Measurements from ENCODE around the gene EML6. TPM values are rescaled to one million over a fixed set of nuclear protein-coding genes. Genes with fewer than 3 reads are reported as not detected.

Gene EML6
- total RNA-seq, 1 donor from 2014 or later = 8.1 TPM

GRCh38 chr2:54898456-54899226, 175.2 kb downstream of the EML6 start:
- Mint-ChIP-seq H3K9me3 (no peaks in the 10 kb centered on the region), H3K4me1 (ENCODE audit: unreplicated experiment) (no peaks in the 10 kb centered on the region), H3K27ac (no peak overlapping the region), H3K36me3 (no peaks in the 10 kb centered on the region), H3K27me3 (no peaks in the 10 kb centered on the region), H3K4me3 (no peak overlapping the region)
- no peak for TF ChIP-seq CTCF (conservative IDR thresholded peaks at IDR 0.05)
- no peak for DNase-seq (ENCODE audit: extremely low spot score, unreplicated experiment)

- H3K27me3 Mint-ChIP-seq = no peaks in the 10 kb centered on the region
- DNase-seq (ENCODE audit: extremely low spot score, unreplicated experiment) = no peak
- H3K4me1 Mint-ChIP-seq (ENCODE audit: unreplicated experiment) = no peaks in the 10 kb centered on the region
- TF ChIP-seq CTCF (conservative IDR thresholded peaks at IDR 0.05) = peak; percentile 70
- no peak overlapping the region for H3K27ac Mint-ChIP-seq
- H3K4me3 Mint-ChIP-seq = no peak overlapping the region
- no peaks in the 10 kb centered on the region for H3K36me3 Mint-ChIP-seq
- no peaks in the 10 kb centered on the region for H3K9me3 Mint-ChIP-seq
Observed at GRCh38 chr2:54899576-54900200, 176.2 kb downstream of the EML6 start.

GRCh38 chr2:54901224-54901986, 177.9 kb downstream of the EML6 start:
- Mint-ChIP-seq H3K9me3 (no peaks in the 10 kb centered on the region), H3K27ac (no peak overlapping the region), H3K4me3 (no peak overlapping the region), H3K4me1 (ENCODE audit: unreplicated experiment) (no peaks in the 10 kb centered on the region), H3K36me3 (no peaks in the 10 kb centered on the region), H3K27me3 (no peaks in the 10 kb centered on the region)
- TF ChIP-seq CTCF (conservative IDR thresholded peaks at IDR 0.05) = no peak
- DNase-seq (ENCODE audit: extremely low spot score, unreplicated experiment) = no peak

GRCh38 chr2:54902763-54903162, 179.3 kb downstream of the EML6 start:
- H3K9me3 Mint-ChIP-seq = no peaks in the 10 kb centered on the region
- H3K36me3 Mint-ChIP-seq = no peaks in the 10 kb centered on the region
- DNase-seq (ENCODE audit: extremely low spot score, unreplicated experiment) = no peak
- no peak overlapping the region for H3K27ac Mint-ChIP-seq
- no peak overlapping the region for H3K4me3 Mint-ChIP-seq
- no peaks in the 10 kb centered on the region for H3K4me1 Mint-ChIP-seq (ENCODE audit: unreplicated experiment)
- H3K27me3 Mint-ChIP-seq = no peaks in the 10 kb centered on the region
- no peak for TF ChIP-seq CTCF (conservative IDR thresholded peaks at IDR 0.05)

GRCh38 chr2:54903736-54904554, 180.5 kb downstream of the EML6 start:
- peak overlapping the region; percentile 14 for H3K27ac Mint-ChIP-seq
- H3K27me3 Mint-ChIP-seq = no peaks in the 10 kb centered on the region
- no peak overlapping the region for H3K4me3 Mint-ChIP-seq
- DNase-seq (ENCODE audit: extremely low spot score, unreplicated experiment) = no peak
- H3K36me3 Mint-ChIP-seq = no peaks in the 10 kb centered on the region
- H3K4me1 Mint-ChIP-seq (ENCODE audit: unreplicated experiment) = no peaks in the 10 kb centered on the region
- no peak for TF ChIP-seq CTCF (conservative IDR thresholded peaks at IDR 0.05)
- no peaks in the 10 kb centered on the region for H3K9me3 Mint-ChIP-seq
